HG03432 (cell line): ENCODE data around the gene CAMK2G.
"Not testable (repeated sequence)": the region's sequence is repeated elsewhere in the genome, so short reads cannot be mapped to it uniquely, and the experiment has no call there.

Experiments
- ATAC-seq: cut with Tn5 transposase; IDR thresholded peaks from one replicate; pipeline ENCODE4 v1.9.1; 2021; ENCODE audit warnings: mild to moderate bottlenecking, moderate library complexity; ENCODE audit not compliant: unreplicated experiment

CAMK2G gene

GRCh38 chr10:73841526-73842285 lies 32.6 kb downstream of the CAMK2G start:
- no peak for ATAC-seq

- ATAC-seq = no peak
These were observed 33.3 kb downstream of the CAMK2G start for GRCh38 chr10:73841061-73841421.

GRCh38 chr10:73840403-73841060 lies 33.8 kb downstream of the CAMK2G start:
- no peak for ATAC-seq

GRCh38 chr10:73840056-73840402 lies 34.3 kb downstream of the CAMK2G start:
- no peak for ATAC-seq

- no peak for ATAC-seq
These were observed 34.9 kb downstream of the CAMK2G start for GRCh38 chr10:73839276-73839966.

- no peak for ATAC-seq
These were observed 35.5 kb downstream of the CAMK2G start for GRCh38 chr10:73838827-73839226.

- ATAC-seq = no peak
These were observed 36.3 kb downstream of the CAMK2G start for GRCh38 chr10:73838008-73838567.

- no peak for ATAC-seq
These were observed 37.3 kb downstream of the CAMK2G start for GRCh38 chr10:73837072-73837471.

GRCh38 chr10:73836427-73836980 lies 37.9 kb downstream of the CAMK2G start:
- no peak for ATAC-seq

GRCh38 chr10:73829090-73829489 lies 45.3 kb downstream of the CAMK2G start:
- ATAC-seq = not testable (repeated sequence)

GRCh38 chr10:73828161-73828560 lies 46.2 kb downstream of the CAMK2G start:
- no peak for ATAC-seq

- no peak for ATAC-seq
These were observed 46.8 kb downstream of the CAMK2G start for GRCh38 chr10:73827346-73828089.

GRCh38 chr10:73824146-73824725 lies 50.1 kb downstream of the CAMK2G start:
- no peak for ATAC-seq

- no peak for ATAC-seq
These were observed 51.0 kb downstream of the CAMK2G start for GRCh38 chr10:73823391-73823790.

- ATAC-seq = no peak
These were observed 54.8 kb downstream of the CAMK2G start for GRCh38 chr10:73819513-73820093.

- ATAC-seq = no peak
These were observed 55.3 kb downstream of the CAMK2G start for GRCh38 chr10:73819081-73819480.

- no peak for ATAC-seq
These were observed 56.0 kb downstream of the CAMK2G start for GRCh38 chr10:73818402-73818801.

- ATAC-seq = no peak
These were observed 56.5 kb downstream of the CAMK2G start for GRCh38 chr10:73817826-73818225.

- no peak for ATAC-seq
These were observed 57.2 kb downstream of the CAMK2G start for GRCh38 chr10:73816917-73817729.
